ENCODE measurements around the gene SEPTIN11.
A peak's percentile ranks its signal among the peaks of the same experiment; 100 is the strongest.

Gene SEPTIN11

GRCh38 chr4:76943129-76943620, 6.4 kb upstream of the SEPTIN11 start:
- no peak for TF ChIP-seq CTCF (conservative IDR thresholded peaks at IDR 0.05; ENCODE audit: low read depth, low read length)
- no peak overlapping the region for H3K4me3 ChIP-seq (ENCODE audit: low read depth, low read length)
- DNase-seq (ENCODE audit: low read depth): peak; percentile 65

- no peak for TF ChIP-seq CTCF (conservative IDR thresholded peaks at IDR 0.05; ENCODE audit: low read depth, low read length)
- no peak overlapping the region for H3K4me3 ChIP-seq (ENCODE audit: low read depth, low read length)
- DNase-seq (ENCODE audit: low read depth): no peak
Observed at GRCh38 chr4:76943790-76944189, 5.8 kb upstream of the SEPTIN11 start.

GRCh38 chr4:76947369-76947768, 2.2 kb upstream of the SEPTIN11 start:
- peak; percentile 65 for DNase-seq (ENCODE audit: low read depth)
- peak; percentile 37 for TF ChIP-seq CTCF (conservative IDR thresholded peaks at IDR 0.05; ENCODE audit: low read depth, low read length)
- peak overlapping the region; percentile 9 for H3K4me3 ChIP-seq (ENCODE audit: low read depth, low read length)

- peak overlapping the region; percentile 93 for H3K4me3 ChIP-seq (ENCODE audit: low read depth, low read length)
- peak; percentile 80 for DNase-seq (ENCODE audit: low read depth)
- TF ChIP-seq CTCF (conservative IDR thresholded peaks at IDR 0.05; ENCODE audit: low read depth, low read length): no peak
Observed at GRCh38 chr4:76948443-76949275, 893 bp upstream of the SEPTIN11 start.

GRCh38 chr4:76950052-76950955, 752 bp downstream of the SEPTIN11 start:
- H3K4me3 ChIP-seq (ENCODE audit: low read depth, low read length): peak overlapping the region; percentile 93
- DNase-seq (ENCODE audit: low read depth): peak; percentile 58
- peak; percentile 5 for TF ChIP-seq CTCF (conservative IDR thresholded peaks at IDR 0.05; ENCODE audit: low read depth, low read length)

- no peak for TF ChIP-seq CTCF (conservative IDR thresholded peaks at IDR 0.05; ENCODE audit: low read depth, low read length)
- DNase-seq (ENCODE audit: low read depth): peak; percentile 67
Observed at GRCh38 chr4:76950956-76951671, 1.6 kb downstream of the SEPTIN11 start.

More at GRCh38 chr4:76950956-76951671, 1.6 kb downstream of the SEPTIN11 start:
- peak overlapping the region; percentile 93 for H3K4me3 ChIP-seq (ENCODE audit: low read depth, low read length)

Measured in choroid plexus epithelial cell (primary cell).